Measurements from ENCODE around the gene LEAP2.

Gene LEAP2

DNA sequence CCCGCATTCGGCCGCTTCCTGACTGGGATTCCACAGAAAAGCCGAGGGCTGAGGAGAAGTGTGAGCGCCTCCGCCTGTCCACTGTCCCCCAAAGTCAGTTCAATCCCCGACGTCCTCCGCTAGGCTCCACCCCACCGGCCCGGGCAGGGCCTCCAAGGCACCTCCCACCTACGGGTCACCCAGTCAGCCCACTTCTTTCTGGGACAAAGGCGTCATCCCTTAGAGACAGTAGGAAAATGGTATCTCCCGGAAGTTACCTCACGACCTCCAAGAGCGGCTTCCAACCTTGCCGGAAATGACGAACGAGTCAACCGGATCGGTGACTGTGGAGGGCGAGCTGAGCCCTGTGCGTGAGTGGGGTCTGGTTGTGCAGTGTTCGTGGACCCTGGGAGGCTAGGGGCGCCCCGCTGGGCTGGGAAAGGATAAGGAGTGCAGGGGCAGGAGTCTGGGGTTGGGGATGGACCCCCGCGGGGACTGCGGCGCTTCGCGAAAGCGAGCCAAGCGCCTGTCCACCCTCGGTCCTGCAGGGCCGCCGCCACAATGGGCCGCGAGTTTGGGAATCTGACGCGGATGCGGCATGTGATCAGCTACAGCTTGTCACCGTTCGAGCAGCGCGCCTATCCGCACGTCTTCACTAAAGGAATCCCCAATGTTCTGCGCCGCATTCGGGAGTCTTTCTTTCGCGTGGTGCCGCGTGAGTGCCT, 7.0 kb upstream of the LEAP2 start, which contains the start of the genes GDF9 and UQCRQ:
TSS of gene GDF9 (minus strand) at position 128 of the 704 bp plus-strand sequence. CDS start 1,936 bp downstream, outside the sequence.
TSS of gene UQCRQ (plus strand) at position 301 of the 704 bp plus-strand sequence. CDS start at position 541, 240 bp downstream.
- no peaks in the 10 kb centered on the region; the same call in 1 of the 2 replicates for H3K36me3 ChIP-seq (ENCODE audit: insufficient read depth, low read length)
- peaks cover 15% of the 10 kb centered on the region for H3K79me2 ChIP-seq (ENCODE audit: control insufficient read depth, insufficient read depth, low read length, unreplicated experiment)
- H3K27ac ChIP-seq (ENCODE audit: low read depth, low read length): peak within 1 kb of the TSS; percentile 70
- peak within 1 kb of the TSS; percentile 92 for H2AFZ ChIP-seq (ENCODE audit: low read length, unreplicated experiment)
- peaks cover 12% of the 10 kb centered on the region for H3K4me1 ChIP-seq (ENCODE audit: control insufficient read depth, insufficient read depth, low read length, unreplicated experiment)
- no peaks in the 10 kb centered on the region for H3K27me3 ChIP-seq (ENCODE audit: insufficient read depth, low read length)
- H3K4me3 ChIP-seq (ENCODE audit: low read depth, low read length): peak within 1 kb of the TSS; percentile 93

DNA sequence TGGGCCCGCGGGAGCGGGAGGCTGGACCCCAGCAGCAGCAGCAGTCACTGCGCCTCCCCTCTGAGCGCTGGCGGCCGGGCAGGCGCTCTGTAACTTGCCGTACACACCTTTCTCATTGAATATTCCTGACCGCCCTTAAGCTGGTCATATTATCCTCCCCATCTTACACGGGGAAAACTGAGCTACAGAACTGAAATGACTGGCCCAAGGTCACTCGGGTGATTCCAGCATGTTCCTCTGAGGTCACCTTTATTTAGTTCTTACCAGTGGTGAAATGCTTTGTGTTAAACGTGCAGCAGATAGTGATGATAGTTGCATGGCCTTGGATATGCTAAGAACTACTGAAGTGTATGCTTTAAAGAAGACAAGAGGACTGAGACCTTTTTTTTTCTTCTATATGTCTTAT, 6.4 kb upstream of the LEAP2 start:
- H2AFZ ChIP-seq (ENCODE audit: low read length, unreplicated experiment): peak overlapping the region; percentile 61
- H3K4me1 ChIP-seq (ENCODE audit: control insufficient read depth, insufficient read depth, low read length, unreplicated experiment): peaks cover 12% of the 10 kb centered on the region
- no peaks in the 10 kb centered on the region for H3K27me3 ChIP-seq (ENCODE audit: insufficient read depth, low read length)
- H3K36me3 ChIP-seq (ENCODE audit: insufficient read depth, low read length): no peaks in the 10 kb centered on the region; the same call in 1 of the 2 replicates
- peak overlapping the region; percentile 93 for H3K4me3 ChIP-seq (ENCODE audit: low read depth, low read length)
- H3K27ac ChIP-seq (ENCODE audit: low read depth, low read length): peak overlapping the region; percentile 69
- peaks cover 15% of the 10 kb centered on the region for H3K79me2 ChIP-seq (ENCODE audit: control insufficient read depth, insufficient read depth, low read length, unreplicated experiment)

DNA sequence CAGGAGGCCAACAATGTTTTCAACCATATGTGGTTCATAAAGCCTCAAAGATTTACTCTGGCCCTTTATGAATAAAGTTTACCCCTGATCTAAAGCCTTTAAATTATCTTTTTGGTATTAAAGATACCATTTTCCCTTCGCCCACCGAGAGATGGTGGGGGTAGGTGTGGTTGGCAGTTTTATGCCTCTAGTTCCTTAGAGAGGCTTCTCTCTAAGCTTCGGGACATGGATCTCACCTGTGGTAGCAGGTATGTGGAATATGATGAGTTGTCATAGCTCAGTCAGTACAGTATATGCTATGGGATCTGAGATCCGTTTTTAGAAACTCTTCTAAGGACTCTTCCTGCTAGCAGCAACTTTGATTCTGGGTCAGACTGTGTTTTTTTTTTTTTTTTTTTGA, 4.7 kb upstream of the LEAP2 start:
- Histone ChIP-seq H2AFZ (ENCODE audit: low read length, unreplicated experiment) (no peak overlapping the region), H3K79me2 (ENCODE audit: control insufficient read depth, insufficient read depth, low read length, unreplicated experiment) (peaks cover 15% of the 10 kb centered on the region), H3K4me3 (ENCODE audit: low read depth, low read length) (no peak overlapping the region), H3K27ac (ENCODE audit: low read depth, low read length) (no peak overlapping the region), H3K36me3 (ENCODE audit: insufficient read depth, low read length) (peaks cover under 1% of the 10 kb centered on the region), H3K4me1 (ENCODE audit: control insufficient read depth, insufficient read depth, low read length, unreplicated experiment) (peaks cover 12% of the 10 kb centered on the region), H3K27me3 (ENCODE audit: insufficient read depth, low read length) (no peaks in the 10 kb centered on the region)

DNA sequence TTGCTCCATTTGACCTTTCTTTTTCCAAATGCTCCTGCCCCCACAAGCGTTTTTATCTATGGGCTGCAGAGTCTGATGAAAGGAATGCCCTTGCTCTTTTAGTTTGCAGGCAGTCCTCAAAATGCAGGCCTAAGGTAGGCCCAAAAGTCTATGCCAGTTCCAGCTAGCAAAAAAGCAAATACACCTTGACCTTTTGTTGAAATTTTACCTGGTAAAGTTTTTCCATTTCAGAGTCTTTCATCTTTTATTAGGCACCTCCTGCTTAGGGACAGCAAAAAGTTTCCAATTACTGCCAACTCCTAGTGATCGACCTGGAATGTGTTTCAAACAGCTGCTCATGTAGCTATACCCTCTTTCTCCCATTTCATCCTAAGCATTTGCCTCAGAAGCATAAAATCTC, 2.7 kb upstream of the LEAP2 start:
- Histone ChIP-seq H3K27ac (ENCODE audit: low read depth, low read length) (no peak overlapping the region), H2AFZ (ENCODE audit: low read length, unreplicated experiment) (no peak overlapping the region), H3K27me3 (ENCODE audit: insufficient read depth, low read length) (no peaks in the 10 kb centered on the region), H3K79me2 (ENCODE audit: control insufficient read depth, insufficient read depth, low read length, unreplicated experiment) (peaks cover 15% of the 10 kb centered on the region), H3K36me3 (ENCODE audit: insufficient read depth, low read length) (peaks cover 2% of the 10 kb centered on the region), H3K4me3 (ENCODE audit: low read depth, low read length) (no peak overlapping the region), H3K4me1 (ENCODE audit: control insufficient read depth, insufficient read depth, low read length, unreplicated experiment) (peaks cover 6% of the 10 kb centered on the region)

DNA sequence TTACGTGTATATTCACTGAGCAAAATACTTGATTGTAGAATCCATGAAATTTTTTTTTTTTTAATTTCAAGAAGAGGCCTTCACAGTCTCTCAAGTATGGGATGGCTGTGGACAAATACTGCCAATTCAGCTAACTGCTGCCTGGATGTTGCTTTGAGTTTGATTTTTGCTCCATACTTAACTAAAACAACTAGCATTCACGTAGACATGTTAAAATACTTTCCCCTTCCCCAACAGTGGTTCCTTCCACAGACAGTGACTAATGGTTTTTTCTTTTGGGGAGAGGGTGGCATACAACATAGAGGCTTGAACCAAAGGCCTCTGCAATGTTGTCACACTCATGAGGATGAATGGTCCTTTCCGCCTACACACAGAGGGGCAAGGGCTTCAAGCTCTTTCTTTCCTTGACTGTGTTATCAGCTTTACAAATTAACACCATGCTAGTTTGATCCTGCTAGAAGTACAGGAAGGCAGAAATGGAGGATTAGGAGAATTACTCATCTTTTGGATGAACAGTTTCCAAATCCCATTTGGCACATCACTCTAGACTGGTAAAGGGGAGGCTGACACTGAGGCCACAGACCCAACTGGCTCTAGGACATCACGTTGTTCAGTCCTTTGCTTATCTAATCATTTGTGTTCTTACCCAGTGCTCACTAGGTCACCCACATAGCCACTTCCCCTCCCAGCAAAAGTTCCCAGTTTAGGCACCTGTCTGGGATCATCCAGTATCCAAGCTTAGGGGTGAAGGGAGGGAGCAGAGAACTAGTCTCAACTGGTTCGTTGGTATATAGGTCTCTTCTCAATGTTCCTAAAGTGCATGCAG, 1.8 kb upstream of the LEAP2 start:
- Histone ChIP-seq H3K4me1 (ENCODE audit: control insufficient read depth, insufficient read depth, low read length, unreplicated experiment) (peaks cover 6% of the 10 kb centered on the region), H3K27ac (ENCODE audit: low read depth, low read length) (no peak overlapping the region), H3K79me2 (ENCODE audit: control insufficient read depth, insufficient read depth, low read length, unreplicated experiment) (peaks cover 15% of the 10 kb centered on the region), H3K36me3 (ENCODE audit: insufficient read depth, low read length) (peaks cover 2% of the 10 kb centered on the region), H2AFZ (ENCODE audit: low read length, unreplicated experiment) (no peak overlapping the region), H3K4me3 (ENCODE audit: low read depth, low read length) (no peak overlapping the region), H3K27me3 (ENCODE audit: insufficient read depth, low read length) (no peaks in the 10 kb centered on the region)

DNA sequence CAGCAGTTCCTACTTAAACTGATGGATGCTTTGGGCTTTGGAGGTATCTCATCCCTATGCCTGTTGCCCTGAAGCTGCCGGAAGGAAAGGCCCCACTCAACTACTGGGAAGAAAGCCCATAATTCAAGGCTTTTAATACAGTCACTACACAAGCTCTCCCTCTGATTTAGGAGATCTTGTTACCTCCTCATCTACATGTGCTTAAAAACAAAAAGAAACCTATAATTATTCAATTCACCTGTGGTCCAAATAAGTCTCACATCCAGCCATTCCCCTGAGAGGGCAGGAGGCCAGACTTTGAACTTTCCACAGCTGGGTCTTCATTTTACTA, 715 bp upstream of the LEAP2 start:
- Histone ChIP-seq H3K27me3 (ENCODE audit: insufficient read depth, low read length) (no peaks in the 10 kb centered on the region), H3K36me3 (ENCODE audit: insufficient read depth, low read length) (peaks cover 12% of the 10 kb centered on the region)

DNA sequence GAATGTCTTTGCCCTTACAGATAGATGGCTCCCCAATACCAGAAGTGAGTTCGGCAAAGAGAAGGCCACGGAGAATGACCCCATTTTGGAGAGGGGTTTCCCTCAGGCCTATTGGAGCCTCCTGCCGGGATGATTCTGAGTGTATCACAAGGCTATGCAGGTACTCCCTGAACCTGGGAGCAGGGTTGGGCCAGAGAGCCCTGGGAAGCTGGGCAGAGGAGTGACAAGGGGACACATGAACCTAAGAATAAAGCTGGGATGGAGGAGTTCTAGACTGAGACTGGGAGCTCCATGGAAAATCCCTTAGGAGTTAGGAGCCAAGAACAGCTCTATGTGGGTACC, 433 bp downstream of the LEAP2 start:
- Histone ChIP-seq H3K36me3 (ENCODE audit: insufficient read depth, low read length) (peaks cover 24% of the 10 kb centered on the region), H3K79me2 (ENCODE audit: control insufficient read depth, insufficient read depth, low read length, unreplicated experiment) (no peaks in the 10 kb centered on the region), H2AFZ (ENCODE audit: low read length, unreplicated experiment) (no peak overlapping the region), H3K4me1 (ENCODE audit: control insufficient read depth, insufficient read depth, low read length, unreplicated experiment) (peaks cover 13% of the 10 kb centered on the region), H3K27ac (ENCODE audit: low read depth, low read length) (no peak overlapping the region), H3K4me3 (ENCODE audit: low read depth, low read length) (no peak overlapping the region), H3K27me3 (ENCODE audit: insufficient read depth, low read length) (no peaks in the 10 kb centered on the region)

More for the DNA sequence above, 715 bp upstream of the LEAP2 start:
- H3K4me3 ChIP-seq (ENCODE audit: low read depth, low read length): no peak overlapping the region
- no peak overlapping the region for H2AFZ ChIP-seq (ENCODE audit: low read length, unreplicated experiment)
- peaks cover 3% of the 10 kb centered on the region for H3K4me1 ChIP-seq (ENCODE audit: control insufficient read depth, insufficient read depth, low read length, unreplicated experiment)
- peaks cover 4% of the 10 kb centered on the region for H3K79me2 ChIP-seq (ENCODE audit: control insufficient read depth, insufficient read depth, low read length, unreplicated experiment)
- no peak overlapping the region for H3K27ac ChIP-seq (ENCODE audit: low read depth, low read length)

DNA sequence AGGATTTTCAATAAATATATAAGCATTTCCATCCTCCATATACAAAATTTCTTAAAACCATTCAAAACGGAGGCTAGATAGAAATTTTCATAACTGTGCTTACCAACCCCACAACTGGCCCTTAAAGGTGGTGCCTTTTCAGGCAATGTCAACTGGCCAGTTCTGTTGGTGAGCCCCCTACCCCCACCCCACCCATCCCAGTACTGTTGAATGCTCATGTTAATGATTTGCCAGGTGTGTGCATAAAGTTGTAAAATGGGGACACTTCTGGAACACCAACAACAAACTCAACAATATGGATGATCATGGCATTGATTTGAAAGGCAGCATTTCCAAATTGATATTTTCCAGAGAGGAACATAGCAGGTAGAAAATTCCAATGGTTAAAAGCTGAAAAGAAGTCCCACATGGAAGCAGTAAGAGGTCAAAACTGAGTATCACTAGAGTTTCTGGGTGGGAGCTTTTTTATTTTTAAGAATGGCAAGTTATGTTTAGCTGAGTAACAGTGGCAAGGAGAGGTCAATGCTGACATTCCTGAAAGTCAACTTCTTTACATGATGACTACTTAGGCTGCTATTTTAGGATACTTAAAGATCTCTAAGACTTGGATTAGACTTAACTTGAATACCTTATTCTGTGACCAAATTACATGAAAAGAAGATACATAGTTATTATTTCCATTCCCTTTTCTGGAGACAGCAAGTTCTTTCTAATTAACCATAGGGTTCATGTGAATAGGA, 2.7 kb downstream of the LEAP2 start:
- Histone ChIP-seq H3K27me3 (ENCODE audit: insufficient read depth, low read length) (no peaks in the 10 kb centered on the region), H3K4me3 (ENCODE audit: low read depth, low read length) (no peak overlapping the region), H2AFZ (ENCODE audit: low read length, unreplicated experiment) (no peak overlapping the region), H3K36me3 (ENCODE audit: insufficient read depth, low read length) (peaks cover 43% of the 10 kb centered on the region), H3K4me1 (ENCODE audit: control insufficient read depth, insufficient read depth, low read length, unreplicated experiment) (peaks cover 13% of the 10 kb centered on the region), H3K27ac (ENCODE audit: low read depth, low read length) (no peak overlapping the region), H3K79me2 (ENCODE audit: control insufficient read depth, insufficient read depth, low read length, unreplicated experiment) (peaks cover under 1% of the 10 kb centered on the region)

DNA sequence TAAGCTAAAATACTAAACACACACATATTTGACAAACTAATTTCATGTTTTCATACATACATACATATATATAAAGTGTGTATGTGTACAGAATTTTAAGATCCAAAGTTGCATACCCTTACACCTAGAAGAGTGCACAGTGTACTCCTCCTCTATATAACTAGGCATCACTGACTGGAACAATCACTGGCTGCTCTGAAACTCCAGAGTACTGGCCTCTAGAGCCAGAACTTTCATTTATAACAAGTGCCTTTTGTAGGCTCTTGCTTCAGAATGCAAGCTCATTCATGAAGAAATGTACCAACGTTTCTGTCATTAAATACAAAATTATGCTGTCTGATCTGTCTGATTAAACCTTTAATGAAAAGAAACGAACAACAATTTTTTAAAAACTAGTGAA, 4.0 kb downstream of the LEAP2 start:
- Histone ChIP-seq H3K27ac (ENCODE audit: low read depth, low read length) (no peak overlapping the region), H3K36me3 (ENCODE audit: insufficient read depth, low read length) (peaks cover 47% of the 10 kb centered on the region), H3K4me3 (ENCODE audit: low read depth, low read length) (no peak overlapping the region), H3K27me3 (ENCODE audit: insufficient read depth, low read length) (no peaks in the 10 kb centered on the region), H2AFZ (ENCODE audit: low read length, unreplicated experiment) (no peak overlapping the region), H3K79me2 (ENCODE audit: control insufficient read depth, insufficient read depth, low read length, unreplicated experiment) (peaks cover 2% of the 10 kb centered on the region), H3K4me1 (ENCODE audit: control insufficient read depth, insufficient read depth, low read length, unreplicated experiment) (peaks cover 13% of the 10 kb centered on the region)

DNA sequence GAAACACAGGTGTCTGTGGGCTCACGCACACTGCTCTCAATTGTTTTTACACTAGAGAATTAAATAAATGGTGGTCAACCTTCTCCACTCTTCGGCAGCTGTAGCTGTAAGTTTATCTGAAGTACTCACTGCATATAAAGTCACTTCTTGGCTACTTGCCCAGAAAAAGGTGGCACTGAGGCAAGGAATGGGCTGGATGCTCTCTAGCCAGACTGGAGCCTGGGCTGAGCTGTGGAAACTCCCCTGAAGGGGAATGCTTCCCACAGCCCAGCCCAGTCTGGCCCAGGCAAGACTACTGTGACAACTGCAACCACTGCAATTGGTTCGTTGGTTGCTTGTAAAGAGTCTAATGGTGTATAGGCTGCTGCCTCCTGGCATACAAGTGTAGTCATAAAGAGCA, 4.5 kb downstream of the LEAP2 start:
- Histone ChIP-seq H3K4me3 (ENCODE audit: low read depth, low read length) (no peak overlapping the region), H3K4me1 (ENCODE audit: control insufficient read depth, insufficient read depth, low read length, unreplicated experiment) (peaks cover 13% of the 10 kb centered on the region), H3K79me2 (ENCODE audit: control insufficient read depth, insufficient read depth, low read length, unreplicated experiment) (peaks cover 2% of the 10 kb centered on the region), H3K27ac (ENCODE audit: low read depth, low read length) (no peak overlapping the region), H3K36me3 (ENCODE audit: insufficient read depth, low read length) (peaks cover 48% of the 10 kb centered on the region), H2AFZ (ENCODE audit: low read length, unreplicated experiment) (no peak overlapping the region), H3K27me3 (ENCODE audit: insufficient read depth, low read length) (no peaks in the 10 kb centered on the region)
